A549 (cell line): Measurements from ENCODE around the gene TMEM30B.

Experiments used
- BHLHE40 ChIP-seq: IDR thresholded peaks from 2 replicates; pipeline ENCODE4 v1.6.1; 2012; ENCODE audit warnings: low read depth, low read length, inconsistent platforms
- CBX2 ChIP-seq: fragments of 200-600 bp; sonication (generic); IDR thresholded peaks from 2 replicates; pipeline ENCODE4 v1.6.1; 2016; ENCODE audit warnings: low read depth, mild to moderate bottlenecking, borderline replicate concordance
- CEBPB ChIP-seq, 2 experiments: fragments of >200 bp in 1 of 2; sonication (Bioruptor Twin) in 1 of 2; formaldehyde crosslinking in 1 of 2; IDR thresholded peaks; 2 replicates each; pipeline ENCODE4 v1.6.1; 2012 to 2016
- CTCF ChIP-seq: fragments of >200 bp; sonication (Bioruptor Twin); formaldehyde crosslinking; IDR thresholded peaks from 3 replicates; pipeline ENCODE4 v1.5.1; 2016
- EP300 ChIP-seq, 2 experiments: fragments of >200 bp; sonication (Bioruptor Twin); formaldehyde crosslinking; IDR thresholded peaks; 2 replicates in 1 of 2; 3 replicates in 1 of 2; pipeline ENCODE4 v1.6.1; 2016 to 2017
- GATA3 ChIP-seq: IDR thresholded peaks from 2 replicates; pipeline ENCODE4 v1.6.1; 2012; ENCODE audit warnings: borderline replicate concordance
- MAX ChIP-seq: IDR thresholded peaks from 2 replicates; pipeline ENCODE4 v1.6.1; 2012
- NPAS2 ChIP-seq: fragments of 250-450 bp; sonication (Bioruptor Pico); IDR thresholded peaks from 2 replicates; pipeline ENCODE4 v1.8.0; 2022; ENCODE audit warnings: mild to moderate bottlenecking, moderate library complexity, borderline replicate concordance
- NR3C1 ChIP-seq: fragments of >200 bp; sonication (Bioruptor Twin); formaldehyde crosslinking; IDR thresholded peaks from 3 replicates; pipeline ENCODE4 v1.6.1; 2017
- POLR2A ChIP-seq: IDR thresholded peaks from 2 replicates; pipeline ENCODE4 v1.6.1; 2012; ENCODE audit warnings: mild to moderate bottlenecking, low read length
- POLR2AphosphoS2 ChIP-seq: conservative IDR thresholded peaks from 2 replicates; pipeline ENCODE4 v1.6.1; 2012; ENCODE audit warnings: low read length, improper control_type of control experiment, inconsistent platforms
- RAD21 ChIP-seq, 2 experiments: fragments of >200 bp in 1 of 2; sonication (Bioruptor Twin) in 1 of 2; formaldehyde crosslinking in 1 of 2; IDR thresholded peaks in 1 of 2; conservative IDR thresholded peaks in 1 of 2; 2 replicates in 1 of 2; 3 replicates in 1 of 2; pipeline ENCODE4 v1.6.1; 2012 to 2018; ENCODE audit warnings: inconsistent platforms in 1 of 2

- no peak for TF ChIP-seq POLR2AphosphoS2
- TF ChIP-seq RAD21 (conservative IDR thresholded peaks at IDR 0.05 in 1 of 2, IDR thresholded peaks at IDR 0.05 in 1 of 2) = no peak
- no peak for TF ChIP-seq POLR2A
- TF ChIP-seq CBX2 = no peak
- no peak for TF ChIP-seq NR3C1
- TF ChIP-seq CTCF = no peak
- no peak for TF ChIP-seq MAX
- TF ChIP-seq BHLHE40 = no peak
- no peak for TF ChIP-seq GATA3
- no peak for TF ChIP-seq CEBPB (IDR thresholded peaks at IDR 0.05)
- no peak for TF ChIP-seq NPAS2 (CRISPR knock-in tag)
- no peak for TF ChIP-seq EP300 (IDR thresholded peaks at IDR 0.05)
Observed at GRCh38 chr14:61322011-61322798, 41.1 kb upstream of the TMEM30B start.
